SK-N-SH (cell line): ENCODE data around the gene SORCS3.

Experiments used
- CTCF ChIP-seq: fragments of 200-600 bp; sonication (generic); IDR thresholded peaks from 2 replicates; pipeline ENCODE4 v1.6.1; 2017; ENCODE audit warnings: antibody characterized with exemption, mild to moderate bottlenecking, moderate library complexity
- EZH2phosphoT487 ChIP-seq: fragments of 200-600 bp; sonication (generic); IDR thresholded peaks from 2 replicates; pipeline ENCODE4 v1.6.1; 2017; ENCODE audit warnings: low read depth, mixed run types, mild to moderate bottlenecking, antibody characterized with exemption, moderate library complexity, borderline replicate concordance
- FOSL2 ChIP-seq: IDR thresholded peaks from 2 replicates; pipeline ENCODE4 v1.4.0; 2012; ENCODE audit warnings: low read depth, mild to moderate bottlenecking, moderate library complexity, borderline replicate concordance
- MEF2A ChIP-seq: IDR thresholded peaks from 2 replicates; pipeline ENCODE4 v1.4.0; 2012; ENCODE audit warnings: low read depth, borderline replicate concordance
- NRF1 ChIP-seq: IDR thresholded peaks from 2 replicates; pipeline ENCODE4 v1.6.1; 2012; ENCODE audit warnings: low read depth, mild to moderate bottlenecking, low read length

- TF ChIP-seq MEF2A (no peak), EZH2phosphoT487 (no peak), NRF1 (no peak), CTCF (no peak), FOSL2 (no peak)
Measured at GRCh38 chr10:104615136-104615535, 26.0 kb upstream of the SORCS3 start.
